Stimulated activated CD4-positive, alpha-beta T cell treated with anti-CD3 and anti-CD28 coated beads, TNF-alpha, amount 100 ng/mL, for 1 hour (primary cell): ENCODE results near the gene CARS2.
"Not testable (repeated sequence)": the region's sequence is repeated elsewhere in the genome, so short reads cannot be mapped to it uniquely, and the experiment has no call there.

Source experiments
- DNase-seq, 3 donors: peaks; one replicate each; pipeline ENCODE4 v3.0.0-alpha.2; 2020; ENCODE audit warnings: low read depth in 3 of 3, low spot score in 1 of 3

Gene CARS2

DNA sequence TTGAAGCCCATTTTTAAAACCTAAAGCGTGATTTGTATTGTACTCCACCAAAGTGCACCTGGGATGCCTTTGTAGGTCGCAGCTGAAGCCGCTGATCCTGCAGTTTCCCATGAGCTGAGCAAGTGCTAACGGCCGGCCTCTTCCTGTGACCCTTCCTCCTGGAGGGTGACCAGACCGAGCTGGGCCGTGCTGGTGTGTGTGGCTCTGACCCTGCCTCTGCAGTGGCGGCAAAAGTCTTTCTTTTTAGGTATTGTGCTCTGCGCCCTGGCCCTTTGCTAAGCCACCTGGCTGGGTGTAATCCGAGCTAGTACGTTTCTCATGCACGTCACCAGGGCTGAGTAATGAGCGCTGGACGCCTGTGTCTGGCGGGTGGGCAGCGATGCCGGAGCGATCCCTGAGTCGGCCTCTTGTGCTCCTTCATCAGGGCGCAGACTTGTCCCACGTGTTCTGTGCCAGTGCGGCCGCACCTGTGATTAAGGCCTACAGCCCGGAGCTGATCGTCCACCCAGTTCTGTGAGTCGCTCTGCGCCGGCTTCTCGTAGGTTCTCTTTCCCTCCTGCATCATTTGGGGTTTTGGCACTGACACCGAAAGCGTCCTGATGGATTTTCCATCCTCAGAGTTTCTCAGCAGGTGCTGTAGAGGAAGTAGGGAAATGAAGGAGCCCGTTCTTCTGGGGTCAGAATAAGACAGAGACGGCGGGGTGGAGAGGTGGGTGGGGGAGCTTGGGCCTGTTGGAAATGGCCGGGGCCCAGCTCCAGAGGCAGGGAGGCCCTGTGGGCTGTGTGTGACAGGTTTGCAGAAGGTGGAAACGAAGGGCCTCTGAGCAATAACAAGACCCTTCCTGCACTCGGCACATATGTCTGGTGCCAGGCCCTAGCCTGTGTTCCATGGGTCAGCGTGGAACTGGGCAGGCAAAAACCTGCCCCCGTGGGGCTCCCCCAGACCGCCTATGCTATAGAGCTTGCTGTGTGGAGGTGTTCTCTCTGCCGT lies 80.9 kb downstream of the CARS2 start:
- DNase-seq: no peak

DNA sequence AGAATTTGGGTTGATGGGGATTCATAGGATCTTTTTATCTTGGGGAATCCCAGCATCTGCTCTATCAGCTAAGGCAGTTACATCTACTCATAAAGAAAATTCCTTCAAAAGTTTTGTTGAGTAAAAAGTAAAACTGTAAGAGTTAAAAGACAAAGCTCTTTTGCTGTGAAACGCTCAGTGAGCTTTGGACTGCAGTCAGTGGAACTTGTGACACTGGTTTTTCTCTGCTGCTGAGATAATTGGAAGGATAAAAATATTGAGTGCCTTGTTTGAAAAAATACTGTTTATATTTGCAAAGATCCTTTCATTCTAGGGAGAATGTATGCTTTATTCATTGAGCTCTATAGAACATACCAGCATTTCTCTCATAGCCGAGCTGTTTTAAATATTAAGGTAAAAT lies 85.3 kb downstream of the CARS2 start:
- DNase-seq: no peak

DNA sequence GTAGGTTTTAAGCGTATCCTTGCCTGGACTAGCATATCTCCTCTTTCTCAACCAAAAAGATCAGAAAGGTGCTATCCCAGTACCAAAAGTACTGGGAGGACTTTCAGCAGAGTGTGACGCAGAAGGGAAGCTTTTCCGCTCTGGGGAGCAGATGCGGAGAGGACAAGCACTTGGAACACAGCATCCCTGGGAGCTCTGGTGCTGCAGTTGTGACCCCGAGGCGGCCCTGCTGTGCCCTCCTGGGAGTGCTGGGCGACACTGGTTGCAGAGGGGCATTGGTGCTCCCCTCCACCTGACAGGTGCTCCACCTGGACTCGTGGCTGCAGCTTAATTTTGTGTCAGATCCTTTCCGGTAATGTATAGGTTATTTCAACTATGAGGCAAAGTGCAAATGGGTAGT lies 87.1 kb downstream of the CARS2 start:
- DNase-seq: no peak

DNA sequence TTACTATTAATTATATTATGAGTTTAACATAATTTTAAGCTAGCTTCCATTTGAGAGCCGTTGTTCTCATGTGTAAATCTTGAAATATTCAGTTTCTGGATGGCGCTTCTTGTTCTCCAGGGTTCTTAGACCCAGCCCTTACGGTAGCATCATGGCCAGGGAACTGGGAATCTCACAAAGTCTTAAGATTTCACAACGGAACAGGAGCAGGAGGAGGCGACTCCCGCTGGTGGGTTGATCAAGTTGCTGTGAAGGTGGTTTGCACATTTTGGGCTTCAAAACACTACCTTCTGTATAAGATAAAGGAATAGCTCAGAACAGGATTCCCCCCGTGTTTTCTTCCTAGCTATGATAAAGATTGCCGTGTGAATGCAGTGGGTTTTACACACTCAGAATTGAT lies 87.7 kb downstream of the CARS2 start:
- DNase-seq: no peak

DNA sequence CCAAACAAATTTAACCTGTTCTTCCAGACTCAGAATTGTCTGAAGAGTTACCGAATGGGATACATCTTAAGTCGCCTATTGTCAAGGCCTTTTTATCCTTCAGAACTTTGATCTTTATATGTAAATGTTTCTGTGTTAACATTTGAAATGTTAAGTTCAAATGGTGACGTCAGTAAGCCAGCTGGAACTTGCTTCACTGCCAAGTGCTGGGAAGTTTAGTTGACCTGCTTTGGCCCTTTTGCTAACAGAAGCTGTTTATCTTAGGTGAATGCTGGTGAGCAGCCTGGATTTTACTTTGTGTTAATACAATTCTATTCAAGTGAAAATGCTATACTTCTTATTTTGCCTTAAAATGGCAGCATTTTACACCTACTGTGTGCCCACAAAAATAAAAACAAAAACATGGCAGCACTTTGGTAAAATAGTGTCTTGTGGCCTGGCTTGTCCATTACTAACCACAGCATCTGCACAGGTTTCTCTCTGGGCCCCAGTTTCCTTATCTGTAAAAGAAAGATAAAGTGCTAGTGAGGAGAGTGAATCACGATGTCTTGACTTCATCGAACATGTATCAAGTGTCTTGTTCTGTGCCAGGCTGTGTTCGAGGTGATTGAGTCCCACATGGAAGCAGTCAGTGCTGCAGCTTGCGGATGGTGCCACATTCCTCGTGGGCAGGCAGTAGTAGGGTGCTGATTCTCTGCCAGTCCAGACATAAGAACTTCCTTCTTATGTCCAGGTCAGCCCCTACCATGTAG lies 88.4 kb downstream of the CARS2 start:
- no peak for DNase-seq

DNA sequence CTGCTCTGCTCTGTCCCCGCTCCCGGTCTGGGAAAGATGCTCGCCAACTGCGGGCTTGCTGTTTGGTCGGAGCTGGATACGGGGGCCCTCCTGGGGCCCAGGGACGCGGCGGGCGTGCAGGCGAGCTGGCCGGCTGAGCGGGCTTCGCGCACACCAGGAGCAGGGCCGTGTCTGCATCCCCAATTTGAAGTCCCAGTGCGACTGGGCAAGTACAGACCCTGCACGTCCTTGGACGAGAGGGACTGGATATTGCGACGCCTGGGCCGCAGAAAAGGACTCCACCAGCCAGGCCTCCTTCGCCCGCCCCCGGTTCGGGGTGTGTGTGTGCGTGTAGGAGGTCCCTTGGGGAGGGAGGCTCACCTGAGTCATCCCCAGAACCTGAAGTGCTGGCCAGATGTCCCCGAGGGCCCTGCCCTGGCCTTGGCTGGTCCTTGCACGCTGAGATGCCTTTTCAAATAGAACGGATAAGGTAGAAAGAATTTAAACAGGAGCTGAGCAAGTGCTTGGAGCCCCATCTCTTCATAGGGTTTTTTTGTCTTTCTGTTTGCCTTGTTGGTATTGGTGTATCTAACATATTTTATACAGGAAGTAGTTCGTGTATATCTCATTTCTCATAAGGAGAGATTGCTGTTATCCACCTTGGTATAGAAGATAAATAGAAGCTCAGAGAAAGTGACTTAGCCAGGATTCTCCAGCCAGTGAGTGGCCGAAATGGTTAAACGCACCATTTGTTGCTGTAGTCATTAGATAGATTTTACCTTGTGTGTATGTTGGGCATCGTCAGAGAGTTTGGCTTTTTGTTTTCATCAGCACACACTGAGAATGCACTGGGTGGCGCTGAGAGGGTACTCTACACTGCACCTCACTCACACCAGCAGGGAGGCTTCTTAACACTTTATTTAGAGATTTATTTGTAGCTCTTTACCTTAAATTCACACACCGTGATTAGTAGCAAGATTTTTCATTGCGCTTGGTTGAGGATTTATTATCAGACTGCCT lies 89.5 kb downstream of the CARS2 start:
- DNase-seq: peak in 1 of 3 donors; percentile 23

DNA sequence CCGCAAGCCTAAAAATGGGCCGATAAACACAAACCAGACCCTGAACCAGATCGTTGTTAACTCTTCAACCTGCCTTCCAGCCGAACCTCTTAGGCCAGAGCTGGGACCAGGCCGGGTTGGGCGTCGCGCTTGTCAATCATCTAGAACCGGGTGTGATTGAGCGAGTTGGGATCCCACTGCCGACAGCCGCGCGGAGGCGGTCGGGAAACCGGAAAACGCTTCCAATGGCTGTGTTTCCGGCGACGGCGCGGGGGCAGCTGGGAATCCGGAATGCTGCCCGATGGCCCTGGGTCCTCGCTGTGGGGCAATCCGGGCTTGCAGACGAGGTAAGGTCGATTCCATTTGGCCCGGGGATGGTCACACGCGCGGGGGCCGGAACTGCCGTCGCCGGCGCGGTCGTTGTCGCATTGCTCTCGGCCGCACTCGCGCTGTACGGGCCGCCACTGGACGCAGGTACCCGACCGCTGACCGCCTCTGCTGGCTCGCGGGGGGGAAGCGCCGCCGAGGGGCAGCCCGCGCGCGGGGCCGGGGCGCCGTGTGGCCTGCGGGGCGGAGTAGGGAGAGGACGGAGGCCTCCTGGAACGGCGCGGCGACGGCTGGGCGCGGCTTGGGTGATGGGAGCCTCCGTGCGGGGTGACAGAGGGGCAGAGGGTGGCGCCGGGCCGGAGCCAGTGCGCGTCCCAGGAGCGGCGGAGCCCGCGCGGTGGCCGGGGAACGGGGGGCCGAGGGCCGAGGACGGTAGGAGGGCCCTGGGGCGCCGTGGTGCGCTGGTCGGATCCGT lies 90.4 kb downstream of the CARS2 start, which contains the start of gene NAXD:
Gene NAXD, plus strand, starts transcription at position 224 of the 781 bp plus-strand sequence. Its CDS starts 57 bp downstream, at position 281.
- peak; percentile 22 to 69 (median 33) for DNase-seq

DNA sequence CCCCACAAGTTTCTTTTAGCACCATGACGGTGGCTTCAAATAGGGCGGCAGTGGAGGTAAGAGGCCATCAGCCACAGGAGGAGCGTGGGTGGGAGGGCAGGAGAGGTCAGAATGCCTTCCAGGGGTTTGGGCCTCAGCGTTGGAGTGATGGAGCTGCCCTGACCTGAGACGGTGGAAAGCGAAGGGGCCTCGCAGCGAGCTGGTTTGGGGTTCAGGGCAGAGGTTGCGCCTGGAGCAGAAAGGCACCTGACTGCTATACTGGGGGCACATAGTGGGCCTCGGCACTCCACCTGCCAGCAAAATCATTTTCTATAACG lies 91.0 kb downstream of the CARS2 start:
- no peak for DNase-seq

DNA sequence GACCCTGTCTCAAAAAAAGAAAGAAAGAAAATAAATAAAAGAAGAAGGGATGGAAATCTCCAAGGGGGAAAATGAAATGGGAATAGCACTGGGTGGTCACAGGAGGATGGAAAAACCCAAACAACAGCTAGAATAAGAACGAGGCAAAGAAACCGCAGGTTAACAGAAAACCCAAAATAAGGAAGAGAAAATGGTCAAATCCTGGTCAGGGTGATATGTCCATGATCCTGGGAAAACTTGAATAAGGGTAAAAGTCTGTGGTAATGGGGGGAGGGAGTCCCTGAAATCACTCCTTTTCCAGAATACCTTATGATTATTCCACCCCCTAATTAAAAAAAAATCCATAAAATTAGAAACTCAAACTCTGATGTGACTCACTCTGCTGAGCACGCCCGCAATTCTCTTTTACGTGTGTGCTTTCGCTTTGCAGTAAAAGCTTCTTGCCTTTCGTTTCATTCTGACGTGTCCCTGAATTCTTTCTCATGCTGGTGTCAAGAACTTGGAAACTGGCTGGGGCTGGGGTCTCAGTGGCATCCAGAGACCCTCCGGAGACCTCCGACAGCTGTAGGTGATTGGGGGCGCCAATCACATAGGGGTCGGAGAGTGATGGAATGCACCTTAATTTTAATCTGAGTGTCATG lies 94.8 kb downstream of the CARS2 start:
- no peak for DNase-seq

DNA sequence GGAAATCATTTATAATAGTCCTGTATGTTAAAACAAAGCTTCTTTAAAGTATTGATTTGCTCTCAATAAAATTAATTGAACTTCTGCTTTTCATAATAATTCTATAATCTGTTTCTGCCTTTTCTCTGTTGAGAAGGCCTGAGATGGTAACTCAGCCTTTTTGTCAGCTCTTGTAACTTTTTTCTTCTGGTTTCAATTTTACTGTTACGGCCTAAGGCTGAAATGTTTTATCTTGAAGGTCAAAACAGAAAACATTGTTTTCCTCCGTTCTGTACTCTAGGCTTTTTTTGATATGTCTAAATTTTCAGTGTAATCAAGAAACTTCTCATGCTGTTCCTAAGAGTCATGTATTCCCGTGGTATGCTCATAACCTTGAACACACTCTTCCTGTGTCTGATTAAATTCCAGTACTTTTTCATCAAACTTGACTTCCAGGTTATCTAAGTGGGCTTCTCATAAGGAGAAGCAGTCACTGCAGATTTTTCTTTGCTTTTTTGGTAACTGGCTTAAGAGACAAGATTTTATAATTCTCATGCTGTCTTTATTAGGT lies 98.2 kb downstream of the CARS2 start:
- no peak for DNase-seq

DNA sequence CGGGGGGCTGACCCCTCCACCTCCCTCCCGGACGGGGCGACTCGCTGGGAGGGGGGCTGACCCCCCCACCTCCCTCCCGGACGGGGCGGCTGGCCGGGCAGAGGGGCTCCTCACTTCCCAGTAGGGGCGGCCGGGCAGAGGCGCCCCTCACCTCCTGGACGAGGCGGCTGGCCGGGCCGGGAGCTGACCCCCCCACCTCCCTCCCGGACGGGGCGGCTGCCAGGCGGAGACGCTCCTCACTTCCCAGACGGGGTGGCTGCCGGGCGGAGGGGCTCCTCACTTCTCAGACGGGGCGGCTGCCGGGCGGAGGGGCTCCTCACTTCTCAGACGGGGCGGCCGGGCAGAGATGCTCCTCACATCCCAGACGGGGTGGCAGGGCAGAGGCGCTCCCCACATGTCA lies 99.6 kb downstream of the CARS2 start:
- DNase-seq: not testable (repeated sequence)

DNA sequence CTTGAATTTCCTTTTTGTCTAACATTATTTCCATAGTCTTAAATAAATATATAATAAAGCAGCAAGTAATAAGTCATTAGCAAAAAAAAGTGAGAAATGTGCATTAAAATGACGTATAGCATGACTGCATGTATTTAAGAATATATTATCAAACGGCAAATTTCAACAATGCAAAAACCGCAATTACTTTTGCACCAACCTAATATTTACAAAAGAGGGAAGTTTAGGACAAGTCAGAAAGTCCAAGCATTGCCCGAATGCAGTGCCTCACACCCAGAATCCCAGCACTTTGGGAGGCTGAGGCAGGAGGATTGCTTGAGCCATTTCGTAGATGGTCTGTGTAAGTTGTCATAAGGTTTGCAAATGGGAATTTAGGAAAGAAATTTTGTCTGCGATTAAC lies 100.8 kb downstream of the CARS2 start:
- DNase-seq: no peak

DNA sequence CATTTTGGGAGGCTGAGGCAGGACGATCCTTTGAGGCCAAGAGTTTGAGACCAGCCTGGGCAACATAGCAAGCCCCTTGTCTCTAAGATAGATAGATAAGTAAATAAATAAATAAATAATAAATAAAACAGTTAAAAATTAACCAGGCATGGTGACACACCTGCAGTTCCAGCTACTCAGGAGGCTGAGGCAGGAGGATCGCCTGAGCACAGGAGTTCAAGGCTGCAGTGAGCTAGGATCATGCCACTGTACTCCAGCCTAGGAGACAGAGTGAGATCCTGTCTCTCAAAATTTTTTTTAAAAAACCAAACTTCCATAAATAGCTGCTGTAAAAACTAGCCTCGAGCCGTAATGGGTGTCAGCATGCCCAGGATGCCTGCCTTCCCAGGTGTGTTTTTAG lies 104.9 kb downstream of the CARS2 start:
- DNase-seq: no peak

DNA sequence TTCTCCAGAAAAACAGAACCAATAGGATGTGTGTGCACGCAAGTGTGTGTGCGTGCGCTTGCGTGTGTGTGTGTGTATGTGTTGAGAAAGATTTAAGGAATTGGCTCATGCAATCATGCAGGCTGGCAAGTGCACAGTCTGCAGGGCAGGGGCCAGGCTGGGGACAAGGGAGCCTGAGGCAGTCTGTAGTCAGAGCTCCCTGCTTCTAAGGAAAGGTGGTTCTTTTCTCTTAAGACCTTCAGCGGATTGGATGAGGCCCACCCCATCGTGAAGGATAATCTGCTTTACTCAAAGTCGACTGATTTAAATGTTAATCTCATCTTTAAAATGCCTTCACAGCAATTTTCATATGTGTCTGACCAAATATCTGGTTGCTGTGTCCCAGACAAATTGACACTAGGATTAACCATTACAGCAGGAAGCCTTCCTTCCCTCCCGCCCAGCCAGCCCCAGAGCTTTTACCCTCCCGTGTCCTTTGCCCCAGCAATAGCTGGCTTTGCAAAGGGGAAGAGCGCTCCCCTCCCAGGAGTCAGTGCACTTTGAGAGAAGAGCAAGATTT lies 105.6 kb downstream of the CARS2 start:
- no peak for DNase-seq

DNA sequence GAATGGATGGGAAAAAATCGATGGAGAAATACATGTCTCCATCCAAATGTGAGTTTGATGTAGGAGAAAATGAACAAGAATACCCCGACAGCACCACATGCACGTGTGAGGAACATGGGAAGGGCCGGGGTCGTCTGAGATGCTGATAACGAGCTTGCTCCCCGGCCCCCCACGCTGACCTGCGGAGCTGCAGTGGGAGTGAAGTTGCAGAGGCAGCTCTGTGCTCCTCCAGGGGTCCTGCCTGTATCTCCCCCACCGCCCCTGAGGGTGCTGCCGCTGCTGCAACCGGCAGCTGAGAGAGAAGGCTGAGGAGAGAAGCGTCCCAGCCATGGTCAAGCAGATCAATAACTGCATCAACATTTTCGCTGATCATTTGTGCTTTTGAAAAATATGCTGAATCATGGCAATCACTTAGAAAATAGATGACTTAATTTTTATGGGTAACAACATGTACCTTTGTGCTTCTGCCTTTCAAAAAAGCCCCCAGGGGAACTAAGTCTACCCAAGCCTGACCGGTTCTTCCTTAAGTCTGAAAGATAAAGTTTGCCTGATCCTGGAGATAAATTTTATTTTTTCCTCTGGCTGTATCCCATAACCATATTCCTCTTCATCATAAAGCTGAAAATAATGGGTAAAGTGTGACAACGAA lies 108.8 kb downstream of the CARS2 start:
- DNase-seq: no peak

DNA sequence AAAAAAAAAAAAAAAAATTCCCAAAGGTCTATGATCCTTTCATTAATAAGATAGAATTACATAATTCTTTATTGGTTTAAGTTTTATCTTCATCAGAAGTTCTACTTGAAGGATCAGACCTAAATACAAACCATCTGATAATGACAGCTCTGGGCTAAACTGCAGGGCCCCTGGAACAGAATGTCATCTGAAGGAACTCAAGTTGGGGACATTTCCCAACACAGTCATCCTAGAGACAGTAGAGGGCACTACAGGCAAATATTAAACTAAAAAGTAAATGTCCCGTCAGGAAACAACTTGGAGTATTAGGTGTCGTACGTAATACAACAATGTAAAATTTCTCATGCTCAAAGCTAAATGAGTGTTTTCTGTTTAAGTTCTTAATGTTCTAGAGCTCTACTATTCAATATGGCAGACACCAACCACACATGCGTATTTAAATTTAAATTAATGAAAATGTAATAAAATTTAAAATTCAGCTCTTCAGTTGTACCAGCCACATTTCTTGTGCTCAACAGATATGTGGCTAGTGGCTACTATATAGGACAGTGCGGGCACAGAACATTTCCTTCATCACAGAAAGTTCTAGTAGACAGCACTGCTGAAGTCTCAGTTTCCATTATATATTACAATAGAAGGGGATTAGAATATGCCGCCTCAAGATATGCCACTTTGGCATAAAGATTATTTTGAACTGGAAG lies 112.3 kb downstream of the CARS2 start:
- no peak for DNase-seq

DNA sequence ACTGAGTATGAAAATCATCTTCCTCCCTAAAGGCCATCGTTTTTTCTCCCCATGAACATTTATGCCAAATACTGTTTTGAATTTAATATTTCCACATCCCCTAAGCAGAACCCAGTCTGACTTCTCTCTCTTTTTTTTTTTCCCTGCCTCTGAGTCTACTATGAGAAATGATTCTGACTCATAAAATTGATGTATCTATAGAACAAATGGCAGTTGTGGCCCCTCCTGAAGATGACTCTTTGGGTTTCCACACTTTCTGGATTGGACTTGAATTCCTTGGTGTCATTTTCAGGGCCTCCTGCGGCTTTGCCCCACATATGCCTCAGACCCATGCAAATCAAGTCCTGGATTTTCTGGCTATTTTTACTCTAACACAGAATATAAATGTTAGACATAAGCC lies 113.3 kb downstream of the CARS2 start:
- no peak for DNase-seq
